Brain microvascular endothelial cell (primary cell): Measurements from ENCODE around the gene PAK1.

ENCODE experiments used
- DNase-seq: peaks from one replicate; pipeline ENCODE4 v3.0.0-alpha.2; 2020
- H3K27ac ChIP-seq: fragments of 250-450 bp; sonication (Bioruptor Pico); 2 replicates; pipeline ENCODE4 v1.5.1; 2020; ENCODE audit warnings: mild to moderate bottlenecking, moderate library complexity
- H3K27me3 ChIP-seq: fragments of 250-450 bp; sonication (Bioruptor Pico); replicated peaks from 2 replicates; pipeline ENCODE4 v1.5.1; 2020; ENCODE audit warnings: mild to moderate bottlenecking
- H3K36me3 ChIP-seq: fragments of 250-450 bp; sonication (Bioruptor Pico); replicated peaks from 2 replicates; pipeline ENCODE4 v1.5.1; 2020; ENCODE audit warnings: mild to moderate bottlenecking
- H3K4me3 ChIP-seq: 2 replicates; pipeline ENCODE4 v1.5.1; 2011; ENCODE audit warnings: low read depth, mild to moderate bottlenecking, control low read depth, low read length, moderate library complexity
- CTCF ChIP-seq: IDR thresholded peaks from 2 replicates; pipeline ENCODE4 v1.5.1; 2011; ENCODE audit warnings: low read depth, mild to moderate bottlenecking, moderate library complexity, low read length, control low read depth, inconsistent platforms; ENCODE audit errors: missing control alignments
- in situ Hi-C: cut with HindIII; loops from 2 replicates; pipeline ENCODE4 v1.10.0; 2017; ENCODE audit warnings: low sequenced_read_pairs, low pct_ligation_motif_present

Gene PAK1

GRCh38 chr11:77311701-77312100 lies 162.2 kb downstream of the PAK1 start:
- no peak for DNase-seq
- in situ Hi-C loops = no loop called here
- no peak for TF ChIP-seq CTCF
- Histone ChIP-seq H3K4me3 (no peak overlapping the region), H3K27me3 (no peaks in the 10 kb centered on the region), H3K36me3 (no peaks in the 10 kb centered on the region), H3K27ac (no peak overlapping the region)

GRCh38 chr11:77310721-77311120 lies 163.2 kb downstream of the PAK1 start:
- H3K27ac ChIP-seq = no peak overlapping the region
- no peak for TF ChIP-seq CTCF
- no peak for DNase-seq
- no peaks in the 10 kb centered on the region for H3K27me3 ChIP-seq
- H3K4me3 ChIP-seq = no peak overlapping the region
- in situ Hi-C loops = no loop called here
- H3K36me3 ChIP-seq = no peaks in the 10 kb centered on the region

GRCh38 chr11:77309401-77310085 lies 164.4 kb downstream of the PAK1 start:
- DNase-seq = no peak
- TF ChIP-seq CTCF = no peak
- Histone ChIP-seq H3K27ac (no peak overlapping the region), H3K4me3 (no peak overlapping the region), H3K36me3 (no peaks in the 10 kb centered on the region), H3K27me3 (no peaks in the 10 kb centered on the region)
- in situ Hi-C loops = no loop called here

GRCh38 chr11:77308838-77309237 lies 165.1 kb downstream of the PAK1 start:
- Histone ChIP-seq H3K4me3 (no peak overlapping the region), H3K27ac (no peak overlapping the region), H3K36me3 (no peaks in the 10 kb centered on the region), H3K27me3 (no peaks in the 10 kb centered on the region)
- TF ChIP-seq CTCF = no peak
- no peak for DNase-seq
- in situ Hi-C loops = no loop called here

- no peak for DNase-seq
- no peak for TF ChIP-seq CTCF
- in situ Hi-C loops = no loop called here
These were observed 170.6 kb downstream of the PAK1 start for GRCh38 chr11:77303328-77303727.

GRCh38 chr11:77302752-77303151 lies 171.1 kb downstream of the PAK1 start:
- in situ Hi-C loops = no loop called here
- TF ChIP-seq CTCF = no peak
- no peak for DNase-seq
- Histone ChIP-seq H3K27me3 (no peaks in the 10 kb centered on the region), H3K36me3 (no peaks in the 10 kb centered on the region), H3K4me3 (no peak overlapping the region), H3K27ac (no peak overlapping the region)

More at GRCh38 chr11:77303328-77303727, 170.6 kb downstream of the PAK1 start:
- Histone ChIP-seq H3K27me3 (no peaks in the 10 kb centered on the region), H3K36me3 (no peaks in the 10 kb centered on the region), H3K27ac (no peak overlapping the region), H3K4me3 (no peak overlapping the region)
